IMR-90 (cell line): ENCODE measurements around the gene ALG11.

ENCODE experiments used
- TF ChIP-seq, protein P1 (sequence below): conservative IDR thresholded peaks from 2 replicates; pipeline ENCODE4 v1.5.1; 2012; ENCODE audit warnings: mild to moderate bottlenecking, low read depth, low read length, improper control_type of control experiment
- TF ChIP-seq, protein P2 (sequence below): fragments of 150-350 bp; IDR thresholded peaks from 2 replicates; pipeline ENCODE4 v1.6.1; 2017; ENCODE audit warnings: mild to moderate bottlenecking, antibody characterized with exemption, low read length, low read depth

DNA sequence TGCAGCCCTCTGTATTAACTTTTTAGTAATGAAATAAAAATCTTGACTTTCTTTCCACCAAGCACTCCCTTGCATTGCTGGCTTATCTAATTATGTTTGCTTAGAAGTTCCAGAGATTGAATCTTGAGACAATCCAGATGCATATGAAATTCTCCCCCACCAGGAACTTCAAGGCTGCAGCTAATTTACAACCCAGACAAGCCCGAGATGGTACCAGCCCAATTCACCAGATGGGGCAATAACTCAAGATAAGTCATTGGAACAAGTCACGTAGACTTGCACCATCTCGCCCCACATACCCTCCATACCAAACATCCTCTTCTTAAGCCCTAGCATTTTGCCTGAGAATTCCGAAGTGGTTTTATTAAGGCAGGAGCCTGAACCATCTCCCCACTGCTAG is 41.3 kb downstream of the ALG11 start:
- TF ChIP-seq, protein P1, sequence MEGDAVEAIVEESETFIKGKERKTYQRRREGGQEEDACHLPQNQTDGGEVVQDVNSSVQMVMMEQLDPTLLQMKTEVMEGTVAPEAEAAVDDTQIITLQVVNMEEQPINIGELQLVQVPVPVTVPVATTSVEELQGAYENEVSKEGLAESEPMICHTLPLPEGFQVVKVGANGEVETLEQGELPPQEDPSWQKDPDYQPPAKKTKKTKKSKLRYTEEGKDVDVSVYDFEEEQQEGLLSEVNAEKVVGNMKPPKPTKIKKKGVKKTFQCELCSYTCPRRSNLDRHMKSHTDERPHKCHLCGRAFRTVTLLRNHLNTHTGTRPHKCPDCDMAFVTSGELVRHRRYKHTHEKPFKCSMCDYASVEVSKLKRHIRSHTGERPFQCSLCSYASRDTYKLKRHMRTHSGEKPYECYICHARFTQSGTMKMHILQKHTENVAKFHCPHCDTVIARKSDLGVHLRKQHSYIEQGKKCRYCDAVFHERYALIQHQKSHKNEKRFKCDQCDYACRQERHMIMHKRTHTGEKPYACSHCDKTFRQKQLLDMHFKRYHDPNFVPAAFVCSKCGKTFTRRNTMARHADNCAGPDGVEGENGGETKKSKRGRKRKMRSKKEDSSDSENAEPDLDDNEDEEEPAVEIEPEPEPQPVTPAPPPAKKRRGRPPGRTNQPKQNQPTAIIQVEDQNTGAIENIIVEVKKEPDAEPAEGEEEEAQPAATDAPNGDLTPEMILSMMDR, result no peak
- TF ChIP-seq, protein P2, sequence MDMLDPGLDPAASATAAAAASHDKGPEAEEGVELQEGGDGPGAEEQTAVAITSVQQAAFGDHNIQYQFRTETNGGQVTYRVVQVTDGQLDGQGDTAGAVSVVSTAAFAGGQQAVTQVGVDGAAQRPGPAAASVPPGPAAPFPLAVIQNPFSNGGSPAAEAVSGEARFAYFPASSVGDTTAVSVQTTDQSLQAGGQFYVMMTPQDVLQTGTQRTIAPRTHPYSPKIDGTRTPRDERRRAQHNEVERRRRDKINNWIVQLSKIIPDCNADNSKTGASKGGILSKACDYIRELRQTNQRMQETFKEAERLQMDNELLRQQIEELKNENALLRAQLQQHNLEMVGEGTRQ, result no peak
